Keratinocyte (primary cell): ENCODE results near the gene CTNND2.

ENCODE experiments used
- EZH2 ChIP-seq: IDR thresholded peaks from one replicate; pipeline ENCODE4 v1.6.1; 2012; ENCODE audit warnings: inconsistent platforms, mild to moderate bottlenecking, low read length, moderate library complexity
- TF ChIP-seq, protein P1 (sequence below), 3 experiments: IDR thresholded peaks in 1 of 3; conservative IDR thresholded peaks in 1 of 3; optimal IDR thresholded peaks in 1 of 3; 2 replicates in 2 of 3; 3 replicates in 1 of 3; pipeline versions ENCODE3 to v1.5.1; 2011; ENCODE audit warnings: low read length in 3 of 3, mild to moderate bottlenecking in 3 of 3, moderate library complexity in 2 of 3, control low read depth in 1 of 3, inconsistent platforms in 1 of 3; ENCODE audit not compliant: insufficient read depth in 2 of 3; ENCODE audit errors: extremely low read depth in 1 of 3

DNA sequence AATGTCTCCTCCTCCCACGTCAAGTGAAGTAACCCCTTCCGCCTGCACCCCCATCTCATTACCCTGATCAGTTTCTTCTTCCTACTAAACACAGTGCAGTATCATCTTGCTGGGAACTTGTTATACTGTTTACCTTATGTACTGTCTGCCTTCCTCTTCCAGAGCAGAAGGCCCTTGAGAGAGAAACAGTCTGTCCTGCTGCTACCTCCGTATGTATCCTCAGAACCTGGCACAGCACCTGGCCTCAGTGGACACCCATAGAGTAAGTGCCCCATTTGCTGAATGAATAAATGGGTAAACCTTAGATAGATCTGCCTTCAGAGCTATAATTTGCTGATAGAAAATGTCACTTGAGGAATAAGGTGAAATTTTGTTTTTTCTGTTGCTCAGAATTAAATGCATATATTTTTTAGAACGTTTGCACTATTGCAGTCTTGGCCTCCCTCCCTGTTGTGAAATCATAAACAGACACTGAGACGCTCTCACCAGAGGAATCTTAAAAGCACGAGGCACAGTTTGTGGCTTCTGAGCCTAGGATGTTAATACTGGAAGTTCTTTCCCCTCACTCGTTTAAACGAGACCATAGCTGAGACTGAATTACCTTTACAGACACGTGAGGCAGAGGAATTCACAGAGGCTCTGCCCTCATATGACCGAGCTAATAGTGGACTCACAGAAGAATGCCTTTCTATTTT lies 920.1 kb downstream of the CTNND2 start:
- TF ChIP-seq, protein P1, sequence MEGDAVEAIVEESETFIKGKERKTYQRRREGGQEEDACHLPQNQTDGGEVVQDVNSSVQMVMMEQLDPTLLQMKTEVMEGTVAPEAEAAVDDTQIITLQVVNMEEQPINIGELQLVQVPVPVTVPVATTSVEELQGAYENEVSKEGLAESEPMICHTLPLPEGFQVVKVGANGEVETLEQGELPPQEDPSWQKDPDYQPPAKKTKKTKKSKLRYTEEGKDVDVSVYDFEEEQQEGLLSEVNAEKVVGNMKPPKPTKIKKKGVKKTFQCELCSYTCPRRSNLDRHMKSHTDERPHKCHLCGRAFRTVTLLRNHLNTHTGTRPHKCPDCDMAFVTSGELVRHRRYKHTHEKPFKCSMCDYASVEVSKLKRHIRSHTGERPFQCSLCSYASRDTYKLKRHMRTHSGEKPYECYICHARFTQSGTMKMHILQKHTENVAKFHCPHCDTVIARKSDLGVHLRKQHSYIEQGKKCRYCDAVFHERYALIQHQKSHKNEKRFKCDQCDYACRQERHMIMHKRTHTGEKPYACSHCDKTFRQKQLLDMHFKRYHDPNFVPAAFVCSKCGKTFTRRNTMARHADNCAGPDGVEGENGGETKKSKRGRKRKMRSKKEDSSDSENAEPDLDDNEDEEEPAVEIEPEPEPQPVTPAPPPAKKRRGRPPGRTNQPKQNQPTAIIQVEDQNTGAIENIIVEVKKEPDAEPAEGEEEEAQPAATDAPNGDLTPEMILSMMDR (optimal IDR thresholded peaks at IDR 0.05 in 1 of 3, IDR thresholded peaks at IDR 0.05 in 1 of 3, conservative IDR thresholded peaks at IDR 0.05 in 1 of 3; ENCODE audit: extremely low read depth in 1 of 3, insufficient read depth in 2 of 3, low read length in 3 of 3) = no peak
- no peak for TF ChIP-seq EZH2
